Neural cell (in vitro differentiated cells): ENCODE measurements around the gene FETUB. TPM values are rescaled to one million over a fixed set of nuclear protein-coding genes. Genes with fewer than 3 reads are reported as not detected.

ENCODE experiments used
- H2AFZ ChIP-seq: fragments of 200-600, 300-800 bp; sonication (generic), shearing (Covaris generic); 2 replicates; pipeline ENCODE4 v1.6.0; 2014; ENCODE audit warnings: low read depth, mild to moderate bottlenecking, antibody characterized with exemption, low read length, moderate library complexity
- H3F3A ChIP-seq: fragments of 200-600 bp; shearing (Covaris generic); 2 replicates; pipeline ENCODE4 v1.6.1; 2016; ENCODE audit warnings: mild to moderate bottlenecking, moderate library complexity, mixed read lengths, antibody characterized with exemption, low read length; ENCODE audit not compliant: insufficient read depth, poor library complexity, severe bottlenecking
- H3K27ac ChIP-seq: fragments of 200-600, 300-800 bp; sonication (generic), shearing (Covaris generic); 2 replicates; pipeline ENCODE4 v1.5.1; 2014; ENCODE audit warnings: mild to moderate bottlenecking, low read length, moderate library complexity
- H3K27me3 ChIP-seq: fragments of 300-800, 200-600 bp; sonication (generic), shearing (Covaris generic); 2 replicates; pipeline ENCODE4 v1.6.0; 2014; ENCODE audit warnings: mild to moderate bottlenecking, low read depth, low read length, moderate library complexity; ENCODE audit not compliant: insufficient read depth
- H3K36me3 ChIP-seq: fragments of 300-800, 200-600 bp; sonication (generic), shearing (Covaris generic); 2 replicates; pipeline ENCODE4 v1.5.1; 2014; ENCODE audit warnings: mild to moderate bottlenecking, antibody characterized with exemption, low read length, moderate library complexity; ENCODE audit not compliant: insufficient read depth
- H3K4me2 ChIP-seq: fragments of 300-800, 200-600 bp; sonication (generic), shearing (Covaris generic); 2 replicates; pipeline ENCODE4 v1.6.0; 2014; ENCODE audit warnings: mild to moderate bottlenecking, low read length
- H3K4me3 ChIP-seq: fragments of 300-800, 200-600 bp; sonication (generic), shearing (Covaris generic); 2 replicates; pipeline ENCODE4 v1.5.1; 2014; ENCODE audit warnings: mild to moderate bottlenecking, low read length, moderate library complexity
- H3K79me2 ChIP-seq: fragments of 200-600 bp; shearing (Covaris generic); replicated peaks from 2 replicates; pipeline ENCODE4 v1.6.0; 2014; ENCODE audit warnings: mild to moderate bottlenecking, low read length, moderate library complexity; ENCODE audit not compliant: insufficient read depth
- H3K9ac ChIP-seq: fragments of 300-800, 200-600 bp; sonication (generic), shearing (Covaris generic); 2 replicates; pipeline ENCODE4 v1.6.1; 2016; ENCODE audit warnings: mild to moderate bottlenecking, low read length, mixed read lengths
- H3K9me2 ChIP-seq: fragments of 200-600 bp; shearing (Covaris generic); 2 replicates; pipeline ENCODE4 v1.6.1; 2016; ENCODE audit warnings: mild to moderate bottlenecking, low read length, mixed read lengths; ENCODE audit not compliant: insufficient read depth
- H3K9me3 ChIP-seq: fragments of 200-600, 300-800 bp; sonication (generic), shearing (Covaris generic); 2 replicates; pipeline ENCODE4 v1.6.1; 2016; ENCODE audit warnings: mild to moderate bottlenecking, mixed run types, low read length, moderate library complexity, mixed read lengths
- H4K20me1 ChIP-seq: fragments of 200-600 bp; shearing (Covaris generic); 2 replicates; pipeline ENCODE4 v1.6.1; 2016; ENCODE audit warnings: mild to moderate bottlenecking, mixed run types; ENCODE audit not compliant: insufficient read depth
- CTCF ChIP-seq: fragments of 450-650 bp; IDR thresholded peaks from 2 replicates; pipeline ENCODE4 v1.5.1; 2014; ENCODE audit warnings: antibody characterized with exemption, mild to moderate bottlenecking, moderate library complexity; ENCODE audit not compliant: poor library complexity, severe bottlenecking
- EP300 ChIP-seq: fragments of 450-650 bp; conservative IDR thresholded peaks from 2 replicates; pipeline ENCODE4 v1.6.1; 2014; ENCODE audit warnings: antibody characterized with exemption, mild to moderate bottlenecking, moderate library complexity; ENCODE audit not compliant: poor library complexity, severe bottlenecking
- EZH2 ChIP-seq: fragments of 200-600, 300-800 bp; shearing (Covaris generic), sonication (generic); IDR thresholded peaks from 2 replicates; pipeline ENCODE4 v1.6.1; 2014; ENCODE audit warnings: antibody characterized with exemption, low read length, borderline replicate concordance, mild to moderate bottlenecking; ENCODE audit not compliant: insufficient read depth, poor library complexity, severe bottlenecking
- MXI1 ChIP-seq: fragments of 450-650 bp; conservative IDR thresholded peaks from 2 replicates; pipeline ENCODE4 v1.6.1; 2014; ENCODE audit warnings: antibody characterized with exemption, mild to moderate bottlenecking; ENCODE audit not compliant: poor library complexity, severe bottlenecking
- POLR2AphosphoS5 ChIP-seq: IDR thresholded peaks from 2 replicates; pipeline ENCODE4 v1.6.1; 2012
- RAD21 ChIP-seq: fragments of 450-650 bp; conservative IDR thresholded peaks from 2 replicates; pipeline ENCODE4 v1.6.1; 2014; ENCODE audit warnings: antibody characterized with exemption, mild to moderate bottlenecking, moderate library complexity
- REST ChIP-seq: IDR thresholded peaks from 2 replicates; pipeline ENCODE4 v1.6.1; 2012; ENCODE audit warnings: borderline replicate concordance
- SMC3 ChIP-seq: fragments of 450-650 bp; conservative IDR thresholded peaks from 2 replicates; pipeline ENCODE4 v1.6.1; 2014; ENCODE audit warnings: antibody characterized with exemption, mild to moderate bottlenecking, moderate library complexity; ENCODE audit not compliant: poor library complexity
- TAF1 ChIP-seq: IDR thresholded peaks from 2 replicates; pipeline ENCODE4 v1.6.1; 2012; ENCODE audit warnings: low read depth
- polyA plus RNA-seq: library from polyadenylated mRNA; depleted of rRNA; stranded (reverse); fragments of >200 nt; gene quantifications from 2 replicates; pipeline ENCODE4 v1.2.3, GENCODE V29; 2014

Gene FETUB
- polyA plus RNA-seq, 1 donor from 2014 or later: not detected

- H4K20me1 ChIP-seq: no peaks in the 10 kb centered on the region
- no peaks in the 10 kb centered on the region for H3K9me2 ChIP-seq
Observed at GRCh38 chr3:186608624-186609215, 31.5 kb upstream of the FETUB start.

GRCh38 chr3:186609247-186609868 lies 30.8 kb upstream of the FETUB start:
- Histone ChIP-seq H3F3A (no peaks in the 10 kb centered on the region), H3K9ac (no peak overlapping the region), H3K9me3 (no peaks in the 10 kb centered on the region), H3K4me3 (no peak overlapping the region), H4K20me1 (no peaks in the 10 kb centered on the region), H3K79me2 (no peaks in the 10 kb centered on the region), H3K36me3 (no peaks in the 10 kb centered on the region), H3K4me2 (no peak overlapping the region), H3K9me2 (no peaks in the 10 kb centered on the region), H3K27ac (no peak overlapping the region), H2AFZ (no peak overlapping the region), H3K27me3 (no peaks in the 10 kb centered on the region)
- TF ChIP-seq CTCF: no peak
- no peak for TF ChIP-seq EP300

More at GRCh38 chr3:186608624-186609215, 31.5 kb upstream of the FETUB start:
- no peaks in the 10 kb centered on the region for H3K27me3 ChIP-seq
- H3K4me2 ChIP-seq: no peak overlapping the region
- no peaks in the 10 kb centered on the region for H3K9me3 ChIP-seq
- TF ChIP-seq CTCF: no peak
- no peak for TF ChIP-seq EZH2
- TF ChIP-seq MXI1: no peak
- TF ChIP-seq TAF1: no peak
- no peak for TF ChIP-seq SMC3
- no peak for TF ChIP-seq POLR2AphosphoS5
- TF ChIP-seq REST: no peak
- TF ChIP-seq EP300: no peak
- no peak for TF ChIP-seq RAD21
- H3K79me2 ChIP-seq: no peaks in the 10 kb centered on the region
- no peak overlapping the region for H3K9ac ChIP-seq
- no peak overlapping the region for H2AFZ ChIP-seq
- H3K36me3 ChIP-seq: no peaks in the 10 kb centered on the region
- no peaks in the 10 kb centered on the region for H3F3A ChIP-seq
- no peak overlapping the region for H3K27ac ChIP-seq
- H3K4me3 ChIP-seq: no peak overlapping the region
